ENCODE results near the gene LRRC61. TPM values are rescaled to one million over a fixed set of nuclear protein-coding genes. Genes with fewer than 3 reads are reported as not detected.

LRRC61 gene
- polyA plus RNA-seq, 1 of the 3 experiments (the other 2 are of a cell fraction), result 0.99 TPM

GRCh38 chr7:150340024-150340749, 17.0 kb downstream of the LRRC61 start:
- no peaks in the 10 kb centered on the region for H3K79me2 ChIP-seq (ENCODE audit: insufficient read depth)
- 88% methylated on average over 36 of the region's 39 CpGs for WGBS (ENCODE audit: low lambda C conversion rate)
- no peak overlapping the region for H3K4me2 ChIP-seq
- no peaks in the 10 kb centered on the region for H3K36me3 ChIP-seq (replicated peaks in 1 of 2; ENCODE audit: control insufficient read depth in 1 of 2, insufficient read depth in 2 of 2, low read length in 1 of 2)
- H3K9ac ChIP-seq, result no peak overlapping the region
- DNase-seq, result no peak
- H2AFZ ChIP-seq (ENCODE audit: low read depth), result no peak overlapping the region
- H3F3A ChIP-seq (replicated peaks; ENCODE audit: insufficient read depth), result no peaks in the 10 kb centered on the region
- H3K9me2 ChIP-seq, result no peaks in the 10 kb centered on the region
- H3K4me3 ChIP-seq (ENCODE audit: low read depth in 2 of 2, low read length in 1 of 2), result no peak overlapping the region
- ChIA-PET CTCF (interaction anchor here (1.0 kb wide), 2 partner anchors 18 to 45 kb away, joined by 3 read pairs; no protein-coding TSS in a partner anchor), POLR2A (interaction anchor here (0.6 kb wide), 1 partner anchor 87 kb away, joined by 3 read pairs; no protein-coding TSS in a partner anchor)
- no peak overlapping the region for H3K27ac ChIP-seq (ENCODE audit: low read depth in 2 of 2, low read length in 1 of 2)
- peaks cover 8% of the 10 kb centered on the region; the same call in 1 of the 2 replicates for H3K27me3 ChIP-seq (ENCODE audit: insufficient read depth)
- H3K4me1 ChIP-seq (ENCODE audit: control insufficient read depth in 1 of 2, insufficient read depth in 2 of 2, low read depth in 1 of 2, low read length in 1 of 2), result no peaks in the 10 kb centered on the region; a peak in 1 of 4 replicates
- TF ChIP-seq FOSL2 (IDR thresholded peaks at IDR 0.05; ENCODE audit: borderline replicate concordance, low read depth), result no peak
- TF ChIP-seq MEF2A (IDR thresholded peaks at IDR 0.05; ENCODE audit: borderline replicate concordance, low read depth), result no peak
- TF ChIP-seq MXI1 (IDR thresholded peaks at IDR 0.05; ENCODE audit: low read depth, low read length), result no peak
- no peak for TF ChIP-seq RXRA (IDR thresholded peaks at IDR 0.05; ENCODE audit: borderline replicate concordance, low read depth)
- no peak for TF ChIP-seq FOXM1 (IDR thresholded peaks at IDR 0.05; ENCODE audit: low read depth)
- no peak for TF ChIP-seq EZH2phosphoT487 (IDR thresholded peaks at IDR 0.05; ENCODE audit: borderline replicate concordance, low read depth)
- TF ChIP-seq NRF1 (IDR thresholded peaks at IDR 0.05; ENCODE audit: low read depth, low read length), result no peak
- no peak for TF ChIP-seq TEAD4 (IDR thresholded peaks at IDR 0.05; ENCODE audit: borderline replicate concordance, insufficient read depth)
- TF ChIP-seq YY1 (IDR thresholded peaks at IDR 0.05; ENCODE audit: low read depth), result no peak
- TF ChIP-seq RCOR1 (IDR thresholded peaks at IDR 0.05; ENCODE audit: low read length), result no peak
- TF ChIP-seq GATA2 (CRISPR knock-in tag; IDR thresholded peaks at IDR 0.05), result no peak
- TF ChIP-seq POLR2AphosphoS5 (IDR thresholded peaks at IDR 0.05; ENCODE audit: low read depth, low read length), result no peak
- no peak for TF ChIP-seq CTCF (IDR thresholded peaks at IDR 0.05)
- no peak for TF ChIP-seq RAD21 (IDR thresholded peaks at IDR 0.05; ENCODE audit: low read length)
- TF ChIP-seq SIN3A (IDR thresholded peaks at IDR 0.05; ENCODE audit: borderline replicate concordance, low read depth, low read length), result no peak
- no peaks in the 10 kb centered on the region for H3K9me3 ChIP-seq
- H4K20me1 ChIP-seq (ENCODE audit: insufficient read depth), result no peaks in the 10 kb centered on the region

GRCh38 chr7:150340875-150341262, 17.7 kb downstream of the LRRC61 start:
- Histone ChIP-seq H3K4me3 (ENCODE audit: low read depth in 2 of 2, low read length in 1 of 2) (no peak overlapping the region), H3K4me2 (no peak overlapping the region), H3K27ac (ENCODE audit: low read depth in 2 of 2, low read length in 1 of 2) (no peak overlapping the region), H3K79me2 (ENCODE audit: insufficient read depth) (no peaks in the 10 kb centered on the region), H3K9me2 (no peaks in the 10 kb centered on the region), H2AFZ (ENCODE audit: low read depth) (no peak overlapping the region), H3K9ac (no peak overlapping the region), H3K9me3 (no peaks in the 10 kb centered on the region), H3K27me3 (ENCODE audit: insufficient read depth) (peaks cover 8% of the 10 kb centered on the region; the same call in 1 of the 2 replicates), H3K36me3 (replicated peaks in 1 of 2; ENCODE audit: control insufficient read depth in 1 of 2, insufficient read depth in 2 of 2, low read length in 1 of 2) (no peaks in the 10 kb centered on the region), H4K20me1 (ENCODE audit: insufficient read depth) (no peaks in the 10 kb centered on the region), H3F3A (replicated peaks; ENCODE audit: insufficient read depth) (no peaks in the 10 kb centered on the region), H3K4me1 (ENCODE audit: control insufficient read depth in 1 of 2, insufficient read depth in 2 of 2, low read depth in 1 of 2, low read length in 1 of 2) (no peaks in the 10 kb centered on the region; a peak in 1 of 4 replicates)
- ChIA-PET POLR2A (interaction anchor here (0.6 kb wide), 1 partner anchor 86 kb away, joined by 3 read pairs; no protein-coding TSS in a partner anchor), CTCF (interaction anchor here (1.0 kb wide), 1 partner anchor 17 kb away, joined by 3 read pairs; no protein-coding TSS in a partner anchor)
- WGBS (ENCODE audit: low lambda C conversion rate), result 72% methylated on average over 28 of the region's 29 CpGs
- DNase-seq, result no peak
- TF ChIP-seq SIN3A (IDR thresholded peaks at IDR 0.05; ENCODE audit: borderline replicate concordance, low read depth, low read length) (no peak), RAD21 (IDR thresholded peaks at IDR 0.05; ENCODE audit: low read length) (no peak), IRF3 (IDR thresholded peaks at IDR 0.05; ENCODE audit: low read depth, low read length) (no peak), MEF2A (IDR thresholded peaks at IDR 0.05; ENCODE audit: borderline replicate concordance, low read depth) (no peak), EP300 (IDR thresholded peaks at IDR 0.05; ENCODE audit: borderline replicate concordance in 1 of 2, low read depth in 1 of 2, low read length in 1 of 2) (no peak), FOSL2 (IDR thresholded peaks at IDR 0.05; ENCODE audit: borderline replicate concordance, low read depth) (no peak), CHD2 (IDR thresholded peaks at IDR 0.05; ENCODE audit: low read length, partially characterized antibody) (no peak), GABPA (IDR thresholded peaks at IDR 0.05; ENCODE audit: low read depth) (no peak), USF1 (IDR thresholded peaks at IDR 0.05; ENCODE audit: borderline replicate concordance, low read depth) (no peak)
- TF ChIP-seq, protein P1, sequence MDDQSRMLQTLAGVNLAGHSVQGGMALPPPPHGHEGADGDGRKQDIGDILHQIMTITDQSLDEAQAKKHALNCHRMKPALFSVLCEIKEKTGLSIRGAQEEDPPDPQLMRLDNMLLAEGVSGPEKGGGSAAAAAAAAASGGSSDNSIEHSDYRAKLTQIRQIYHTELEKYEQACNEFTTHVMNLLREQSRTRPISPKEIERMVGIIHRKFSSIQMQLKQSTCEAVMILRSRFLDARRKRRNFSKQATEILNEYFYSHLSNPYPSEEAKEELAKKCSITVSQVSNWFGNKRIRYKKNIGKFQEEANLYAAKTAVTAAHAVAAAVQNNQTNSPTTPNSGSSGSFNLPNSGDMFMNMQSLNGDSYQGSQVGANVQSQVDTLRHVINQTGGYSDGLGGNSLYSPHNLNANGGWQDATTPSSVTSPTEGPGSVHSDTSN (IDR thresholded peaks at IDR 0.05), result no peak
- TF ChIP-seq, protein P2, sequence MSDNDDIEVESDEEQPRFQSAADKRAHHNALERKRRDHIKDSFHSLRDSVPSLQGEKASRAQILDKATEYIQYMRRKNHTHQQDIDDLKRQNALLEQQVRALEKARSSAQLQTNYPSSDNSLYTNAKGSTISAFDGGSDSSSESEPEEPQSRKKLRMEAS (IDR thresholded peaks at IDR 0.05; ENCODE audit: low read depth), result no peak
